VCaP (cell line): ENCODE data around the gene ARPC5.
A peak's percentile ranks its signal among the peaks of the same experiment; 100 is the strongest.

Experiments
- H3K27ac ChIP-seq: fragments of 450-650 bp; 2 replicates; pipeline ENCODE4 v1.5.1; 2017
- TF ChIP-seq, protein P1 (sequence below): fragments of 450-650 bp; conservative IDR thresholded peaks from 2 replicates; pipeline ENCODE4 v1.5.1; 2017; ENCODE audit warnings: mild to moderate bottlenecking, moderate library complexity

Gene ARPC5

DNA sequence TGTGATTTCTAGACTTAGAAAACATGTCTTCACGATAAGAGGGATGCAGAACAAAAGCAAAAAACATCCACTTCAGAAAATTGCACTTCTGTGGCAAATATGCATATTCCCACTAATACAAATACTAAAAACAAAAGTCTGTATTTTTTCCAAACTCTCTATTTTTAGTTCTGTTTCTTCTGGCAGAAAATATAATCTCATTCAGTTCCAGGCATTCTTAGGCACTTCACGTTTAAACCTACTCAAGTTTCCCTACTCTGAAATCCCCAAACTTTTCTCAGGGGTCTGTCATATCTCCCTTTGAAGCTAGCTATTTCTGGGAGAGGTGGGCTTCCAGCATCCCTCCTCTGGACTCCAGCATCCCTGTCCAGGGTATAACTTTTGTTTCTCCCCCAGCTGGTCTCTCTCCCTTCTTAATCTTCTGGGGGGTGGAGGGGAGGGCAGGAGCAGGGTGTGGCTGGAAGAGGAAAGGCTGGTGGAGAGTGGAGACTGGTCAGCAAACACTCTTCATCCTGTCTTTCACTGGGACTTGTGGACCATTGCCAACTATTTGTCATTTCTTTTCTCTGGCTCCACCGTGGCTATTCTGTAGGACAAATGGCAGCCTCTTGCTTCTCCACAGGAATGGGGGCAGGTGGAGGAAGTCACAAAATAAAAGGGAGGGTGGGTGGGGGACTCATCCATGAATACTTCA lies 25.7 kb downstream of the ARPC5 start:
- TF ChIP-seq, protein P1, sequence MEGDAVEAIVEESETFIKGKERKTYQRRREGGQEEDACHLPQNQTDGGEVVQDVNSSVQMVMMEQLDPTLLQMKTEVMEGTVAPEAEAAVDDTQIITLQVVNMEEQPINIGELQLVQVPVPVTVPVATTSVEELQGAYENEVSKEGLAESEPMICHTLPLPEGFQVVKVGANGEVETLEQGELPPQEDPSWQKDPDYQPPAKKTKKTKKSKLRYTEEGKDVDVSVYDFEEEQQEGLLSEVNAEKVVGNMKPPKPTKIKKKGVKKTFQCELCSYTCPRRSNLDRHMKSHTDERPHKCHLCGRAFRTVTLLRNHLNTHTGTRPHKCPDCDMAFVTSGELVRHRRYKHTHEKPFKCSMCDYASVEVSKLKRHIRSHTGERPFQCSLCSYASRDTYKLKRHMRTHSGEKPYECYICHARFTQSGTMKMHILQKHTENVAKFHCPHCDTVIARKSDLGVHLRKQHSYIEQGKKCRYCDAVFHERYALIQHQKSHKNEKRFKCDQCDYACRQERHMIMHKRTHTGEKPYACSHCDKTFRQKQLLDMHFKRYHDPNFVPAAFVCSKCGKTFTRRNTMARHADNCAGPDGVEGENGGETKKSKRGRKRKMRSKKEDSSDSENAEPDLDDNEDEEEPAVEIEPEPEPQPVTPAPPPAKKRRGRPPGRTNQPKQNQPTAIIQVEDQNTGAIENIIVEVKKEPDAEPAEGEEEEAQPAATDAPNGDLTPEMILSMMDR, result no peak
- no peak overlapping the region for H3K27ac ChIP-seq

GRCh38 chr1:183609313-183609712 lies 26.3 kb downstream of the ARPC5 start:
- TF ChIP-seq, protein P1, result peak; percentile 44
- no peak overlapping the region for H3K27ac ChIP-seq

DNA sequence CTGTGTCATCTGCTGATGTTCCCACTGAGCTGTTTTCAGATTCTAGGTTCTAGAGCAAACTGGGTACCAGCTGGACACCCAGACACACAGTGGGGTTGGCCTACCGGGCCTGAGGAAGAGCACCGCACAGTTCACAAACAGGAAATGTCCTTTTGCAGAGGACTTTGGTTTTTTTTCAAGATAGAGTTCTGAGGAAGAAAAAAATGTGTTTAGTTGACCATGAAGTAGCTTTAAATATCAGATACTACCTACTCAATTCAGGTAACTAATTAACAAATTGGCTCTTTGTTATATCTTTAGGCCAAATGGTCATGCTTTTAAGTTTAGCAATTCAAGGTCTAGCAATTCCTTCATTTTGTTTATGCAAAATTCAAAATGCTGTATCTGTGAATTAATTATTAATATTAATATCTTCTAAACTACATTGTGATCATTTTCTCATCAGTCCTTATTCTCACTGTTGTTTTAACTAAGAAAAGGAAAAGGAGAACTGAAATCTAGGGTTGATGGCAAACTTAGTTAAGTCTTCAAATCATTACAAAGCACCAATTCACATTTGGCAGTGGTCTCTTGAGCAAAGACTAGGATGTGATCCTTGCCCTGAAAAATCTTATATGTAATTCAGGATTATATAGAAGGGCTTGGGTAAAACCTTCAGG lies 28.1 kb downstream of the ARPC5 start:
- TF ChIP-seq, protein P1, result no peak
- H3K27ac ChIP-seq, result no peak overlapping the region

DNA sequence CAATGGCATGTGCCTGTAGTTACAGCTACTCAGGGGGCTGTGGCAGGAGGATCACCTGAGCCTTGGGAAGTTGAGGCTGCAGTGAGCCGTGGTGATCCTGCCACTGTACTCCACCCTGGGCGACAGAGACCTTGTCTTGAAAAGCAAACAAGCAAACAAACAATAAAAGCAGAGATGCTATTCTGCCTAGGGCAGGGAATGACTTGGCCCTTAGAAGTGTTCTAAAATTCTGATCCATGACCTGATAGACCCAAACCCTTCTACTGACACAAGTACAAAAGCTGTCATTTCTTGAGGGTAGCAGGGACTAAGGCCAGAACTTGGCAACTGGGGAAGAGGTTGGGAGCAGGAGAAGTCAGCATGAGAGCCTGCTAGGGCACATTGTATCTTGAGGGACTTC lies 29.7 kb downstream of the ARPC5 start:
- TF ChIP-seq, protein P1, result no peak

DNA sequence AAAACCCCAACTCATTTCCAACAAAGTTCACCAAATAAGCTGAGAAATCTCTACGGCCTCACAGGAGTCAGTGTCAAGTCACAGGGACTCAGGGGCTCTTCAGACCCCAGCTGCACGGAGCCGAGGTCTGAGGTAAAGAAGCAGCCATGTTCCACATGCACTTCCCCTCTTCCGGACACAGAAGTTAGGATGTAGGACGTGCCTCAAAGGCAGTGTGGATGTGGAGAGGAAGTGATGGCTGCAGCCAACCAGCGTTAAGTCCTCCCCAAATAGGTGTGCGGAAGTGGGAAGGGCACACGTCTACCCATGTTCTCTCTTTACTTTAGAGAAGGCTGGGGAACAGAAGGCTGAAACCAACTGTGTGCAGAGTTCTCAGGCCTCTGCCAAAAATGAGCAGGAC lies 30.8 kb downstream of the ARPC5 start:
- no peak overlapping the region for H3K27ac ChIP-seq
- TF ChIP-seq, protein P1, result no peak

More for the DNA sequence above, 29.7 kb downstream of the ARPC5 start:
- no peak overlapping the region for H3K27ac ChIP-seq

DNA sequence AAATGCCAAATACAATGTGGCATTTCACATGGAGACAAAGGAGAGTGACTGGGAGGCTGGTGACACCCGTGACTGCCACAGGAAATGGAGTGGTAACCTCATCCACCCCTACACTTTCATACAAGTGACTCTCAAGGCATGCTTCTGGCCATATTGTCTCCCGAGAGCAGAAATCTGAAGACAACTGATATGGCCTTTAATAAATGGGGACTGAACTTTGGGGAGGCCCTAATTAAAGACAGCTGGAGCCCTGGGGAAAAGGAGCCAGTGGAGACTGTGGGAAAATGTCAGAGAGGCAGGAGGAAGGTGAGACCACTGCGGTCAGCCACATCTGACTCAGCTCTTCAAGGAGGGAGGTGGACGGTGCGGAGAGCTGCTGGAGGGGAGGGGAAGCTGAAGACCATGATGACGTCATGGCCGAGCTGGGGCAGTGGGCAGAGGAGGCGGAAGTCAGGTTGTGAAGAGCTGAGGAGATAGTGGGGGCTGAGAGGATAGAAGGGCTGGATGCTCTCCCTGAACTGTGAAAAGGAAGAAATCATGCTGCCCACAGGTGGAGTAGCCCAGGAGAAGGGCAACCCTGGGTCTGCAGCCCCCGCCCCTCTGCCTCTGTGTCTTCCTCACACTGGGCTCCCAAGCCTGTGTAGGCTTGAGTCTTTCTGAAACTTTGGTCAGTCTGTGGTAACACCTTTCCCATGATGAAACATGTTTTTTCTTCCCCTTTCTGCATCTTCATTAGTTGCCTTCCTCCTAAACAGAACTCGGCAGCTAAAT lies 31.4 kb downstream of the ARPC5 start:
- TF ChIP-seq, protein P1, result no peak
- H3K27ac ChIP-seq, result no peak overlapping the region

DNA sequence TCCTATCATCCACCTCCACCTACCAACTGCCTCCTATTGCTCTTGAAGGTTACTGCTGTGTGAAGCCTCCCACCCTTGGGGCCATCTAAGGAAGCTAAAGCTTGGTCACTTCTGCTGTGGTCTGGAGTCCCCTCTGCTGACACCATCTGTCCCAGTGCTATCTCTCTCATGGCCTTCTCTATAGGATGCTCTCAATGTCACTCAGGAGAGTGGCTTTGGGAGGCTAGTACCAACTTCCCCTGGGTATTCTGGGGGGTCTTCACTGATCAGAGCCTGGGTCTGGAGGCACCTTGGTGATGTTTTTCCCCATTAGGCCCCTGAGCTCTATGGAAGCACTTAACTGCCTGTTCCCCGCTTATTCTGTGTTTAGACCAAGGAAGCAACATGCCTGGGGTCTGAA lies 33.1 kb downstream of the ARPC5 start:
- TF ChIP-seq, protein P1, result no peak
- no peak overlapping the region for H3K27ac ChIP-seq
